ENCODE results near the gene TSPAN11. TPM values are rescaled to one million over a fixed set of nuclear protein-coding genes. Genes with fewer than 3 reads are reported as not detected.

Gene TSPAN11
- polyA plus RNA-seq, 2 of the 4 experiments (the other 2 are of a cell fraction), result 0.01 to 0.06 TPM

Other genes starting within 250 kb of the TSPAN11 start
- gene IPO8, start 230.9 kb upstream of the TSPAN11 start, polyA plus RNA-seq (2011; rRNA removed), result 23.1 and 41.6 TPM in 2 replicates
- 31.8 to 34.3 TPM (median 32.7 TPM) in 3 replicates for gene IPO8, start 230.9 kb upstream of the TSPAN11 start, polyA plus RNA-seq (2017; fragmentation: RNase III; extraction: RNeasy Plus Mini Kit Qiagen cat#74134 plus additional on column Dnase treatment)
- 26.2 and 31.6 TPM in 2 replicates for gene CAPRIN2, start 171.8 kb upstream of the TSPAN11 start, polyA plus RNA-seq (2011; rRNA removed)
- 23.1 to 25.0 TPM (median 24.2 TPM) in 3 replicates for gene CAPRIN2, start 171.8 kb upstream of the TSPAN11 start, polyA plus RNA-seq (2017; fragmentation: RNase III; extraction: RNeasy Plus Mini Kit Qiagen cat#74134 plus additional on column Dnase treatment)
- gene DDX11, start 147.1 kb downstream of the TSPAN11 start, polyA plus RNA-seq (2011; rRNA removed), result 36.7 and 36.9 TPM in 2 replicates
- 63.7 to 76.0 TPM (median 69.2 TPM) in 3 replicates for gene DDX11, start 147.1 kb downstream of the TSPAN11 start, polyA plus RNA-seq (2017; fragmentation: RNase III; extraction: RNeasy Plus Mini Kit Qiagen cat#74134 plus additional on column Dnase treatment)

Data from A549 (cell line).